Upper lobe of right lung (tissue), 1 donor: Measurements from ENCODE around the gene ARSB. TPM values are rescaled to one million over a fixed set of nuclear protein-coding genes. Genes with fewer than 3 reads are reported as not detected.

Experiments used
- ATAC-seq: fragments of 200-7000 bp; cut with Tn5 transposase; one replicate; pipeline ENCODE4 v1.9.1; 2020; ENCODE audit warnings: mild to moderate bottlenecking, moderate library complexity
- DNase-seq: peaks from one replicate; pipeline ENCODE4 v3.0.0-alpha.2; 2020
- H3K27ac ChIP-seq: fragments of 200-600 bp; one replicate; pipeline ENCODE4 v1.8.0; 2022
- H3K27me3 ChIP-seq: fragments of 200-600 bp; one replicate; pipeline ENCODE4 v1.8.0; 2022; ENCODE audit warnings: mild to moderate bottlenecking
- H3K36me3 ChIP-seq: fragments of 200-600 bp; one replicate; pipeline ENCODE4 v1.8.0; 2022
- H3K4me1 ChIP-seq: fragments of 200-600 bp; one replicate; pipeline ENCODE4 v1.8.0; 2022
- H3K4me3 ChIP-seq: fragments of 200-600 bp; one replicate; pipeline ENCODE4 v1.8.0; 2022; ENCODE audit warnings: mild to moderate bottlenecking
- H3K9me3 ChIP-seq: fragments of 200-600 bp; one replicate; pipeline ENCODE4 v1.8.0; 2022
- intact Hi-C: fragments of 100-400 bp; cut with DNase I; formaldehyde crosslinking; loops from one replicate; pipeline ENCODE4 v1.11.0; 2022
- long read RNA-seq: library from polyadenylated mRNA; unstranded; transcript quantifications from one replicate; pipeline ENCODE4 v2.0.0, GENCODE V29; 2021
- total RNA-seq: library from RNA; stranded (reverse); fragmentation: NEBNext Ultra II Directional; extraction: Animal tissue kit (Norgen Biotek cat#: 25700); gene quantifications from one replicate; pipeline ENCODE4 v1.2.1, GENCODE V29; 2021
- TF ChIP-seq, protein P1 (sequence below): fragments of 200-600 bp; IDR thresholded peaks from one replicate; pipeline ENCODE4 v1.8.0; 2022; ENCODE audit warnings: antibody characterized with exemption
- donor health status: DM: no; HTN: yes; CAD: no; lungs with severe emphysema.

Gene ARSB
- 15.8 TPM for total RNA-seq
- long read RNA-seq, full-length matches to known transcripts: 10 of 19 reads
- long read RNA-seq, partial matches to known transcripts: 2 of 19 reads
- long read RNA-seq, other reads (novel, unspliced or antisense): 7 of 19 reads

GRCh38 chr5:78985116-78985724, at the start of gene ARSB:
Gene ARSB, minus strand, starts transcription at chr5:78985310. Its CDS starts 62 bp downstream, at chr5:78985248.
- ATAC-seq (peak; percentile 77), DNase-seq (peak; percentile 84)
- TF ChIP-seq, protein P1, sequence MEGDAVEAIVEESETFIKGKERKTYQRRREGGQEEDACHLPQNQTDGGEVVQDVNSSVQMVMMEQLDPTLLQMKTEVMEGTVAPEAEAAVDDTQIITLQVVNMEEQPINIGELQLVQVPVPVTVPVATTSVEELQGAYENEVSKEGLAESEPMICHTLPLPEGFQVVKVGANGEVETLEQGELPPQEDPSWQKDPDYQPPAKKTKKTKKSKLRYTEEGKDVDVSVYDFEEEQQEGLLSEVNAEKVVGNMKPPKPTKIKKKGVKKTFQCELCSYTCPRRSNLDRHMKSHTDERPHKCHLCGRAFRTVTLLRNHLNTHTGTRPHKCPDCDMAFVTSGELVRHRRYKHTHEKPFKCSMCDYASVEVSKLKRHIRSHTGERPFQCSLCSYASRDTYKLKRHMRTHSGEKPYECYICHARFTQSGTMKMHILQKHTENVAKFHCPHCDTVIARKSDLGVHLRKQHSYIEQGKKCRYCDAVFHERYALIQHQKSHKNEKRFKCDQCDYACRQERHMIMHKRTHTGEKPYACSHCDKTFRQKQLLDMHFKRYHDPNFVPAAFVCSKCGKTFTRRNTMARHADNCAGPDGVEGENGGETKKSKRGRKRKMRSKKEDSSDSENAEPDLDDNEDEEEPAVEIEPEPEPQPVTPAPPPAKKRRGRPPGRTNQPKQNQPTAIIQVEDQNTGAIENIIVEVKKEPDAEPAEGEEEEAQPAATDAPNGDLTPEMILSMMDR: no peak
- Histone ChIP-seq H3K36me3 (no peaks in the 10 kb centered on the region), H3K4me3 (peak within 1 kb of the TSS; percentile 84), H3K4me1 (peaks cover 16% of the 10 kb centered on the region), H3K27me3 (no peaks in the 10 kb centered on the region), H3K27ac (peak within 1 kb of the TSS; percentile 98), H3K9me3 (no peaks in the 10 kb centered on the region)
- intact Hi-C loops: no loop called here

- H3K4me1 ChIP-seq: no peaks in the 10 kb centered on the region
- no peak overlapping the region for H3K27ac ChIP-seq
- no peak overlapping the region for H3K4me3 ChIP-seq
- TF ChIP-seq, protein P1: no peak
- H3K36me3 ChIP-seq: no peaks in the 10 kb centered on the region
- no peaks in the 10 kb centered on the region for H3K27me3 ChIP-seq
- no peaks in the 10 kb centered on the region for H3K9me3 ChIP-seq
- no peak for ATAC-seq
- no peak for DNase-seq
- intact Hi-C loops: no loop called here
Measured at GRCh38 chr5:79032782-79033181, 47.7 kb upstream of the ARSB start.

DNA sequence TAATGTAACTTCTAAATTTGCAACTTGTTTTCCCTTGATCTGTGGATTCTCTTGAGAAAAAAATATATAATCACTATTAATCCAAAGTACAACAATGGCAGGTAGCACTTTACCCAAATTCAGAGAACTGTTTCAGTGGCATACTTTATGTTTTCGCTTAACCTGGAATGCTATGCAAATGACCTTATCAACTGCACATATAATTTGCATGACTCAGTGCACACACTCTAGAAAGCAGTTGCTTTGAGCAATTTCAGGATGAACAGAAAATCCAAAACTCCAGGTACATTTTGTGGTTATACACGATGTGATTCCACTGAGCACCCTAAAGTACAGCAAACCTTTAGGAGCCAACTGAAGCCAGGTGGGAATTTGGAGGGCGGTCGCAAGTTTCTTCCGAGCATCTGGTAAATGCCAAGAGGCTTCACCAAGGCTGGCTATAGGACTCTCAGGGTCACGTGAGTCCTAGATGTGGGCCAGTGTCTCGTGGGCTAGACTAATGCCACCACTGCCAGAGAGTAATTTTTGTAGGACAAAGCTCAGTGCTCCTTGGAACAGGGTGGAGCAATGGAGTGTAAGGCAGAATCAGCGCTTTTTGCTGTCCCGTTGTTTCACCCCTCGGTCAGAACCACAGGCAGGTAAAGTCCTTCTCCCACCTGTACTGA, 47.1 kb upstream of the ARSB start:
- intact Hi-C loops: no loop called here
- no peak for DNase-seq
- Histone ChIP-seq H3K27ac (no peak overlapping the region), H3K27me3 (no peaks in the 10 kb centered on the region), H3K4me1 (no peaks in the 10 kb centered on the region), H3K4me3 (no peak overlapping the region), H3K36me3 (no peaks in the 10 kb centered on the region), H3K9me3 (no peaks in the 10 kb centered on the region)
- ATAC-seq: no peak
- TF ChIP-seq, protein P1: no peak

GRCh38 chr5:79031485-79031867, 46.4 kb upstream of the ARSB start:
- Histone ChIP-seq H3K9me3 (no peaks in the 10 kb centered on the region), H3K27ac (no peak overlapping the region), H3K36me3 (no peaks in the 10 kb centered on the region), H3K27me3 (no peaks in the 10 kb centered on the region), H3K4me1 (no peaks in the 10 kb centered on the region), H3K4me3 (no peak overlapping the region)
- ATAC-seq (no peak), DNase-seq (no peak)
- intact Hi-C loops: no loop called here
- TF ChIP-seq, protein P1: no peak

DNA sequence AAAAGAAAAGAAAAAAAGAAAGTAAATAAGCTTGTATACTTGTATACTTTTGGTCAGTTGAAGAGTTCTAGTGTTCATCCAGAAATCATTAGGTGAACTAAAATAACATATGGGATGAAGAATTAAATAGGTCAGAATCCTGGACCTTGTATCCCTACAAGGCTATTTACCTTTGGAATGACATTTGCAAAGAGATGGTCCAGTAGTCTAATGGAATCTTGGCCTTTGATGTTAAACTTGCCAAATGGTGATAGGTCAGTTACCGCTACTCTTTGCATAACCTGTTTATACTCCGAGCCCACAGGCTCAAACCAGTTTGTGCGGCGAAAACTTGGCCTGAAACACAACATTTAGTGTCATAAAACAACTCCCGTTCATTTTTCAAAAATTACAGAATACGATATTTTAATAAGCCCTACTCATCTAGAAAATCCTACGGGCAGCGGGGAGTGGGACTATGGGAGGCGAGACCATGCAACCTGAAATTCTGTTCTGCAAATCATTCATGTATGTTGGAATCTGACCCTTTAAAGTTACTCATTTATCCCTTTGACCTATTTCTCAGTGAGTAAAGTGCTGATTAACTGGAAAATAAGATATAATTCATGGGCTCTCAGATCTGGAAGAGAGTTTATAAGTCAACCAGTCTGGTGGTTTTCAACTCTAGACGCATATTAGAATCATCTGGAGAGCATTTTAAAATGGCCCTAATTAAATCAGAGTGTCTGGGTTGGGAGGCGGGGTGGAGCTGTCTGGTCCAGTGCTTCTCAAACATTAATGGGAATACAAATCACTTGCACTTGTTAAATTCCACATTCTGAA, 45.8 kb upstream of the ARSB start:
- H3K4me3 ChIP-seq: no peak overlapping the region
- H3K36me3 ChIP-seq: no peaks in the 10 kb centered on the region
- DNase-seq (no peak), ATAC-seq (no peak)
- no peaks in the 10 kb centered on the region for H3K9me3 ChIP-seq
- intact Hi-C loops: no loop called here
- no peaks in the 10 kb centered on the region for H3K4me1 ChIP-seq
- no peak overlapping the region for H3K27ac ChIP-seq
- H3K27me3 ChIP-seq: no peaks in the 10 kb centered on the region
- TF ChIP-seq, protein P1: no peak
